Endodermal cell (in vitro differentiated cells): ENCODE data around the gene FIP1L1. TPM values are rescaled to one million over a fixed set of nuclear protein-coding genes. Genes with fewer than 3 reads are reported as not detected.

Experiments used
- DNase-seq: peaks from one replicate; pipeline ENCODE4 v3.0.0-alpha.2; 2017
- H3K27ac ChIP-seq: 2 replicates; pipeline ENCODE4 v1.5.1; 2013; ENCODE audit warnings: mild to moderate bottlenecking, low read depth, low read length, moderate library complexity
- H3K27me3 ChIP-seq: 2 replicates; pipeline ENCODE4 v1.6.1; 2013; ENCODE audit warnings: mild to moderate bottlenecking, low read length, moderate library complexity; ENCODE audit not compliant: insufficient read depth, control insufficient read depth, poor library complexity, severe bottlenecking
- H3K36me3 ChIP-seq: 2 replicates; pipeline ENCODE4 v1.7.0; 2013; ENCODE audit warnings: mild to moderate bottlenecking, low read length, moderate library complexity; ENCODE audit not compliant: control insufficient read depth, insufficient read depth
- H3K4me1 ChIP-seq: one replicate; pipeline ENCODE4 v1.7.0; 2013; ENCODE audit warnings: low read length; ENCODE audit not compliant: control insufficient read depth, insufficient read depth
- H3K4me3 ChIP-seq: 2 replicates; pipeline ENCODE4 v1.5.1; 2013; ENCODE audit warnings: mild to moderate bottlenecking, low read length, moderate library complexity
- H3K9ac ChIP-seq: 2 replicates; pipeline ENCODE4 v1.6.1; 2013; ENCODE audit warnings: mild to moderate bottlenecking, low read length, moderate library complexity; ENCODE audit not compliant: poor library complexity, severe bottlenecking; ENCODE audit errors: extremely low read depth
- H3K9me3 ChIP-seq: 2 replicates; pipeline ENCODE4 v1.6.1; 2013; ENCODE audit warnings: mild to moderate bottlenecking, low read length, moderate library complexity; ENCODE audit not compliant: control insufficient read depth
- H3K27ac Mint-ChIP-seq: 2 replicates; pipeline ENCODE4 v1.8.0; 2020; ENCODE audit warnings: mixed read lengths
- H3K27me3 Mint-ChIP-seq: 2 replicates; pipeline ENCODE4 v1.8.0; 2021; ENCODE audit warnings: mild to moderate bottlenecking, mixed read lengths; ENCODE audit not compliant: insufficient read depth
- H3K36me3 Mint-ChIP-seq: 2 replicates; pipeline ENCODE4 v1.8.0; 2020; ENCODE audit warnings: low read depth, mixed read lengths
- H3K4me1 Mint-ChIP-seq: 2 replicates; pipeline ENCODE4 v1.8.0; 2020; ENCODE audit warnings: mixed read lengths
- H3K4me3 Mint-ChIP-seq: 2 replicates; pipeline ENCODE4 v1.8.0; 2020; ENCODE audit warnings: mild to moderate bottlenecking, moderate library complexity, mixed read lengths
- H3K9me3 Mint-ChIP-seq: 2 replicates; pipeline ENCODE4 v1.8.0; 2020; ENCODE audit warnings: mild to moderate bottlenecking, mixed read lengths
- WGBS, 2 experiments: methylation state at CpG; one replicate each; pipeline versions ENCODE4 v1.1.5 to v1.1.7; 2013; ENCODE audit warnings: missing lambda C conversion rate in 2 of 2, mixed read lengths in 1 of 2; ENCODE audit not compliant: insufficient coverage in 1 of 2, insufficient read length in 1 of 2; 5-methylcytosine and 5-hydroxymethylcytosine counted together
- total RNA-seq, 2 donors: library from RNA; stranded (reverse); fragmentation: NEBNext Ultra II Directional in 1 of 2; extraction: Animal tissue kit (Norgen Biotek cat#: 25700) in 1 of 2; gene quantifications; 2 replicates in 1 of 2; 3 replicates in 1 of 2; pipeline ENCODE4 v1.2.1, GENCODE V29; 2021
- TF ChIP-seq, protein P1 (sequence below): fragments of 200-600 bp; sonication (generic); conservative IDR thresholded peaks from 2 replicates; pipeline ENCODE4 v1.5.0; 2021; ENCODE audit warnings: antibody characterized with exemption, mild to moderate bottlenecking

FIP1L1 gene
- total RNA-seq, 2 donors from 2014 or later, result 79.2 to 88.8 TPM

- TF ChIP-seq, protein P1, sequence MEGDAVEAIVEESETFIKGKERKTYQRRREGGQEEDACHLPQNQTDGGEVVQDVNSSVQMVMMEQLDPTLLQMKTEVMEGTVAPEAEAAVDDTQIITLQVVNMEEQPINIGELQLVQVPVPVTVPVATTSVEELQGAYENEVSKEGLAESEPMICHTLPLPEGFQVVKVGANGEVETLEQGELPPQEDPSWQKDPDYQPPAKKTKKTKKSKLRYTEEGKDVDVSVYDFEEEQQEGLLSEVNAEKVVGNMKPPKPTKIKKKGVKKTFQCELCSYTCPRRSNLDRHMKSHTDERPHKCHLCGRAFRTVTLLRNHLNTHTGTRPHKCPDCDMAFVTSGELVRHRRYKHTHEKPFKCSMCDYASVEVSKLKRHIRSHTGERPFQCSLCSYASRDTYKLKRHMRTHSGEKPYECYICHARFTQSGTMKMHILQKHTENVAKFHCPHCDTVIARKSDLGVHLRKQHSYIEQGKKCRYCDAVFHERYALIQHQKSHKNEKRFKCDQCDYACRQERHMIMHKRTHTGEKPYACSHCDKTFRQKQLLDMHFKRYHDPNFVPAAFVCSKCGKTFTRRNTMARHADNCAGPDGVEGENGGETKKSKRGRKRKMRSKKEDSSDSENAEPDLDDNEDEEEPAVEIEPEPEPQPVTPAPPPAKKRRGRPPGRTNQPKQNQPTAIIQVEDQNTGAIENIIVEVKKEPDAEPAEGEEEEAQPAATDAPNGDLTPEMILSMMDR, result no peak
- Histone ChIP-seq H3K27ac (no peak overlapping the region), H3K4me1 (peaks cover 4% of the 10 kb centered on the region), H3K36me3 (no peaks in the 10 kb centered on the region), H3K27me3 (no peaks in the 10 kb centered on the region), H3K4me3 (no peak overlapping the region), H3K9ac (no peak overlapping the region), H3K9me3 (no peaks in the 10 kb centered on the region)
- WGBS, 2 experiments, result 89 to 100% methylated on average over 2 to 4 of the region's 5 CpGs
- H3K27me3 Mint-ChIP-seq, result no peaks in the 10 kb centered on the region
- peaks cover 27% of the 10 kb centered on the region for H3K4me1 Mint-ChIP-seq
- no peak overlapping the region for H3K4me3 Mint-ChIP-seq
- no peak for DNase-seq
- no peak overlapping the region for H3K27ac Mint-ChIP-seq
- H3K9me3 Mint-ChIP-seq, result no peaks in the 10 kb centered on the region
- H3K36me3 Mint-ChIP-seq, result no peaks in the 10 kb centered on the region
Observed at GRCh38 chr4:53479736-53480525, 102.5 kb downstream of the FIP1L1 start.

- Mint-ChIP-seq H3K4me3 (no peak overlapping the region), H3K27ac (no peak overlapping the region), H3K9me3 (no peaks in the 10 kb centered on the region), H3K36me3 (no peaks in the 10 kb centered on the region), H3K27me3 (no peaks in the 10 kb centered on the region), H3K4me1 (peaks cover 24% of the 10 kb centered on the region)
- H3K4me1 ChIP-seq, result peaks cover 4% of the 10 kb centered on the region
- no peaks in the 10 kb centered on the region for H3K36me3 ChIP-seq
- H3K27me3 ChIP-seq, result no peaks in the 10 kb centered on the region
- TF ChIP-seq, protein P1, result no peak
- no peak overlapping the region for H3K27ac ChIP-seq
- no peak for DNase-seq
- no peaks in the 10 kb centered on the region for H3K9me3 ChIP-seq
- H3K4me3 ChIP-seq, result no peak overlapping the region
- 83 to 100% methylated on average over 1 to 2 of the region's 2 CpGs for WGBS, 2 experiments
- H3K9ac ChIP-seq, result no peak overlapping the region
Observed at GRCh38 chr4:53480909-53481308, 103.5 kb downstream of the FIP1L1 start.

GRCh38 chr4:53481586-53481985, 104.1 kb downstream of the FIP1L1 start:
- Histone ChIP-seq H3K9me3 (no peaks in the 10 kb centered on the region), H3K9ac (no peak overlapping the region), H3K4me3 (no peak overlapping the region), H3K4me1 (no peaks in the 10 kb centered on the region), H3K27me3 (peaks cover 3% of the 10 kb centered on the region), H3K36me3 (no peaks in the 10 kb centered on the region), H3K27ac (no peak overlapping the region)
- H3K27me3 Mint-ChIP-seq, result peaks cover 4% of the 10 kb centered on the region
- TF ChIP-seq, protein P1, result no peak
- DNase-seq, result no peak
- 90 to 100% methylated on average over 2 to 8 of the region's 8 CpGs for WGBS, 2 experiments
- H3K4me1 Mint-ChIP-seq, result peaks cover 20% of the 10 kb centered on the region
- H3K27ac Mint-ChIP-seq, result no peak overlapping the region
- no peaks in the 10 kb centered on the region for H3K9me3 Mint-ChIP-seq
- H3K36me3 Mint-ChIP-seq, result no peaks in the 10 kb centered on the region
- H3K4me3 Mint-ChIP-seq, result no peak overlapping the region
